ENCODE measurements around the gene TMEM53.

Gene TMEM53

DNA sequence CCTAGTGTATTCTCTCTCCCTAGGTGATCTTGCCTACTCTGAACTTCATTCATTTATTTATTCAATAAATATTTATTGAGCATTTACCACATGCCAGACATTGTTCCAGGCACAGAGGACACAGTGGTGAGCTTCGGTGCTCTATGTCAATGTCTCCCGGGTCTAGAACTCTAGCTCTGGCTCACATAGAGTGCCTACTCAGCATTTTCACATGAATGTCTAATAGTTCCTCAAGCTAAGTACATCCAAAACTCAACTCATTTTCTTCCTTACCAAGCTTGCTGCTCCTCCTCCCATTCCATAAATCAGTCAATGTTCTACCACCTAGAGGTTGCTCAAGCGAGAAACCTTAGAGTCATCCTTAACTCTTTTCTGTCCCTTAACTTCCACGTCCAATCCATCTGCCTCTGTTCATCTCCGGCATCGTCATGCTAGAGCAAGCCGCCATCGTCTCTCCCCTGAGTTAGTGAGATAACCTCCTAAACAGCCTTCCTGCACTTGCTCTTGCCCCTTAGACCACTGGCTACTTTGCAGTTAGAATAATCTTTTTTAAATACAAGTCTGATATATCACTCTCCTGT, 67.5 kb downstream of the TMEM53 start:
- no peak for DNase-seq (ENCODE audit: low read depth in 2 of 3, low spot score in 2 of 3)

DNA sequence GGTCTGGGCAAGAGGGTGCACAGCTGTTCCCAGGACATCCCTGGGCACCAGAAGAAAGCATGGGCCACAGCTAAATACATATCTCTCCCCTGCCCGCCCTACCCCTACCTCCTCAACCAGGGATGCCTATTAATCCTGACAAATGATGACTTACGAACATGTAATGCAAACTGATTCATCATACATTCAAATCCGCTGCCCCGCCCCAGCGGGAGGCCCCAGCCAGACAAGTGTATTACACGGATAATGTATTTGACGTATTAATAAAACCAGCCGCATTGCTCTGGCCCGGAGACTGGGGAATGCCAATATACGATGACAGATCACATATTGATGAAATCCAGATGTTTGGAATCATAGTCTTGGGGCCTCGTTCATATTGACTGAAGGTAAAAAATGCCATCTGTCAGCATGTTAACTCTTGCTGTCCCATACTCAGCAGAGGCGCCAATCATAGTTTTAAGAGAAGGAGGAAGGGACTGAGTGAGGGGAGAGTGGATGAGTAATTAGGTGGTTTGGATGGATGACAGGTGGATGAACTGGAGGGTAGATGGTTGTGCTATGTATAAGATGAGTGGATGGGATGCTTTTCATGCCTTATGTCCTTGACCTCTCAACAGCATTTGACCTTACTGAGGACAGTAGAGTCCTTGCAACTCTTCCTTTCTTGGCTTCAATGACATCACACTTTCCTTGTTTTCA, 68.2 kb downstream of the TMEM53 start:
- DNase-seq (ENCODE audit: low read depth in 2 of 3, low spot score in 2 of 3), result no peak

DNA sequence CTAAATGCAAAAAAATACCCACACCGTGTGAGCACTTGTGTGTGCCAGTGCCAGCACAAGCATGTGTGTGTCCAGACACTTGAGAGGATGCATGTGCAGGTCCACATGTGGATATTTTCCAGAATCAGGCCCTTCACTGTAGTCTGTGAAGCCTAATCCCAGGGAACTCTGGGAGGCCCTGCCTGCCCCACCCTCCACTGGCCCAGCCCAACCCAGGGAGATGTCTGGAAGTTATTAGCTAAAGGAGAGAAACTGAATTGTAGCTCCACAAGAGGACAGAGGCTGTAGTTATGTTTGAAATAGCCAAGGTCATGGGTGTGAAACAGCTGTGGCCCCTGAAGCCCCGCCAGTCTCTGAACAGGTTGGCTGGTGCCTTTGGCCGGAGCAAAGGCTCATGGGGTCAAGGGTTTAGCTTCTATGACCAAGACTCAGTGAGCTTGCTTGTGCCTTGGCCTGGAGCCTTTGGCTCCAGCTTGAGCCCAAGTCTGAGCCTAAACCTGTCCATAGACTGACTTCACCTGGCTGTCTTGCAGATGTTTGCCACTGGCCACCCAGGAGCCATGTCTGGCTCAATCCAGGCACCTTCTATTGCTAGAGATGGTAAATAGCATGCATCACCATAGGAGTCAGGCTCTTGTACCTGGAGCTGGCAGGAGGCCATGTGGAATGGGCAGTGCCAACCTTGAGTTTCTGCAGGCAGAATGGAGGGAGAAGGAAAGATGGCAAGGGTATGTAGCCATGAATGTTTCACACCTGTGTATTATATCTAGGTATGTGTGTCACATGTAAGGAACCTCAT, 69.9 kb downstream of the TMEM53 start:
- no peak for DNase-seq (ENCODE audit: low read depth in 2 of 3, low spot score in 2 of 3)

GRCh38 chr1:44603718-44604117, 70.6 kb downstream of the TMEM53 start:
- DNase-seq (ENCODE audit: low read depth in 2 of 3, low spot score in 2 of 3), result no peak

Measured in activated CD8-positive, alpha-beta memory T cell treated with anti-CD3 and anti-CD28 coated beads for 48 hours (primary cell).